Keratinocyte (primary cell): ENCODE data around the gene LSM3. TPM values are rescaled to one million over a fixed set of nuclear protein-coding genes. Genes with fewer than 3 reads are reported as not detected.

Experiments used
- DNase-seq: peaks from one replicate; pipeline ENCODE4 v3.0.0-alpha.2; 2011; ENCODE audit warnings: low read depth, missing footprints, low spot score
- FAIRE-seq: peaks from 2 replicates; lab custom pipeline; 2011; peaks lifted over from hg19 to GRCh38; lab: Jason Lieb, UNC
- H2AFZ ChIP-seq: 2 replicates; pipeline ENCODE4 v1.6.0; 2012; ENCODE audit warnings: low read length, control low read depth, inconsistent platforms; ENCODE audit not compliant: control insufficient read depth
- H3K27ac ChIP-seq: 2 replicates; pipeline ENCODE4 v1.5.1; 2011; ENCODE audit warnings: low read length; ENCODE audit not compliant: control insufficient read depth, insufficient read depth
- H3K27me3 ChIP-seq: 3 replicates; pipeline ENCODE4 v1.6.0; 2011; ENCODE audit warnings: low read length; ENCODE audit not compliant: control insufficient read depth, insufficient read depth; ENCODE audit errors: extremely low read depth
- H3K36me3 ChIP-seq, 2 experiments: 2 replicates in 1 of 2; 3 replicates in 1 of 2; pipeline ENCODE4 v1.5.1; 2011; ENCODE audit warnings: low read length in 2 of 2, mild to moderate bottlenecking in 1 of 2; ENCODE audit not compliant: control insufficient read depth in 2 of 2, insufficient read depth in 2 of 2; ENCODE audit errors: extremely low read depth in 1 of 2
- H3K4me1 ChIP-seq: 3 replicates; pipeline ENCODE4 v1.5.1; 2011; ENCODE audit warnings: low read length; ENCODE audit not compliant: control insufficient read depth, insufficient read depth; ENCODE audit errors: extremely low read depth
- H3K4me2 ChIP-seq: 3 replicates; pipeline ENCODE4 v1.6.0; 2011; ENCODE audit warnings: low read depth, low read length; ENCODE audit not compliant: control insufficient read depth, insufficient read depth; ENCODE audit errors: extremely low read depth
- H3K4me3 ChIP-seq, 3 experiments: fragments of 200-600 bp in 1 of 3; sonication (generic) in 1 of 3; 2 replicates in 2 of 3; 3 replicates in 1 of 3; pipeline ENCODE4 v1.5.1; 2011 to 2016; ENCODE audit warnings: low read length in 3 of 3, mild to moderate bottlenecking in 3 of 3, control low read depth in 2 of 3, inconsistent platforms in 1 of 3, low read depth in 1 of 3, mixed read lengths in 1 of 3, mixed run types in 1 of 3, moderate library complexity in 1 of 3; ENCODE audit not compliant: control insufficient read depth in 2 of 3, insufficient read depth in 2 of 3; ENCODE audit errors: extremely low read depth in 1 of 3
- H3K79me2 ChIP-seq: 2 replicates; pipeline ENCODE4 v1.6.0; 2012; ENCODE audit warnings: low read length; ENCODE audit not compliant: control insufficient read depth, insufficient read depth
- H3K9ac ChIP-seq: 3 replicates; pipeline ENCODE4 v1.6.0; 2011; ENCODE audit warnings: low read length; ENCODE audit not compliant: control insufficient read depth, insufficient read depth; ENCODE audit errors: extremely low read depth
- H3K9me1 ChIP-seq: 3 replicates; pipeline ENCODE4 v1.6.0; 2011; ENCODE audit warnings: low read length; ENCODE audit not compliant: control insufficient read depth, insufficient read depth; ENCODE audit errors: extremely low read depth
- H3K9me3 ChIP-seq: 2 replicates; pipeline ENCODE4 v1.5.1; 2012; ENCODE audit warnings: low read depth, low read length; ENCODE audit not compliant: control insufficient read depth
- H4K20me1 ChIP-seq: 3 replicates; pipeline ENCODE4 v1.6.0; 2011; ENCODE audit warnings: low read length; ENCODE audit not compliant: control insufficient read depth, insufficient read depth; ENCODE audit errors: extremely low read depth
- CTCF ChIP-seq, 3 experiments: IDR thresholded peaks in 1 of 3; conservative IDR thresholded peaks in 1 of 3; optimal IDR thresholded peaks in 1 of 3; 2 replicates in 2 of 3; 3 replicates in 1 of 3; pipeline versions ENCODE3 to v1.5.1; 2011; ENCODE audit warnings: low read length in 3 of 3, mild to moderate bottlenecking in 3 of 3, moderate library complexity in 2 of 3, control low read depth in 1 of 3, inconsistent platforms in 1 of 3; ENCODE audit not compliant: insufficient read depth in 2 of 3; ENCODE audit errors: extremely low read depth in 1 of 3
- EZH2 ChIP-seq: IDR thresholded peaks from one replicate; pipeline ENCODE4 v1.6.1; 2012; ENCODE audit warnings: inconsistent platforms, mild to moderate bottlenecking, low read length, moderate library complexity
- dilution Hi-C: fragments of 300-500 bp; cut with MboI; formaldehyde crosslinking; loops from one replicate; pipeline ENCODE4 v1.7.0; 2020; ENCODE audit warnings: low sequenced_read_pairs; ENCODE audit not compliant: extremely low pct_ligation_motif_present
- polyA plus RNA-seq, 5 experiments: library from polyadenylated mRNA; depleted of rRNA in 3 of 5; stranded (reverse) in 3 of 5; stranded (forward) in 1 of 5; unstranded in 1 of 5; fragments of >200 nt; gene quantifications; 1 replicate in 1 of 5; 2 replicates in 3 of 5; 3 replicates in 1 of 5; pipeline versions ENCODE4 v1.2.1 to v1.2.3, GENCODE V29; 2011 to 2012; ENCODE audit warnings: missing spikeins in 2 of 5, low read depth in 1 of 5, low replicate concordance in 1 of 5

The LSM3 gene
- polyA plus RNA-seq, 1 donor (not counting 4 experiments of a cell fraction or from before 2014, with no cell fraction given) = 26.1 TPM

GRCh38 chr3:14156201-14156600 lies 22.4 kb upstream of the LSM3 start:
- TF ChIP-seq CTCF (optimal IDR thresholded peaks at IDR 0.05 in 1 of 3, IDR thresholded peaks at IDR 0.05 in 1 of 3, conservative IDR thresholded peaks at IDR 0.05 in 1 of 3; ENCODE audit: extremely low read depth in 1 of 3, insufficient read depth in 2 of 3, low read length in 3 of 3) (no peak), EZH2 (no peak)
- H3K4me2 ChIP-seq = peak overlapping the region; percentile 82

GRCh38 chr3:14156843-14157561 lies 21.6 kb upstream of the LSM3 start:
- Histone ChIP-seq H3K79me2 (peaks cover 17% of the 10 kb centered on the region), H3K4me2 (peak overlapping the region; percentile 82), H3K9ac (peak overlapping the region; percentile 54), H3K4me1 (peaks cover 21% of the 10 kb centered on the region), H4K20me1 (no peaks in the 10 kb centered on the region), H3K9me3 (peaks cover 3% of the 10 kb centered on the region), H3K27me3 (no peaks in the 10 kb centered on the region), H3K36me3 (peaks cover 35 to 73% of the 10 kb centered on the region in 2 experiments), H3K9me1 (no peaks in the 10 kb centered on the region), H3K27ac (peak overlapping the region; percentile 86), H2AFZ (no peak overlapping the region), H3K4me3 (peak overlapping the region in 2 of 3 experiments; percentile 18 to 44)
- DNase-seq (no peak), FAIRE-seq (peak; percentile 91)
- TF ChIP-seq CTCF (optimal IDR thresholded peaks at IDR 0.05 in 1 of 3, IDR thresholded peaks at IDR 0.05 in 1 of 3, conservative IDR thresholded peaks at IDR 0.05 in 1 of 3; ENCODE audit: extremely low read depth in 1 of 3, insufficient read depth in 2 of 3, low read length in 3 of 3) = no peak
- TF ChIP-seq EZH2 = no peak
- dilution Hi-C loops = no loop called here

More at GRCh38 chr3:14156201-14156600, 22.4 kb upstream of the LSM3 start:
- Histone ChIP-seq H3K27ac (peak overlapping the region; percentile 86), H3K9me3 (no peaks in the 10 kb centered on the region), H3K79me2 (peaks cover 11% of the 10 kb centered on the region), H3K9me1 (no peaks in the 10 kb centered on the region), H3K36me3 (peaks cover 39 to 75% of the 10 kb centered on the region in 2 experiments), H2AFZ (peak overlapping the region; percentile 16), H3K27me3 (no peaks in the 10 kb centered on the region), H3K9ac (peak overlapping the region; percentile 54), H4K20me1 (no peaks in the 10 kb centered on the region), H3K4me1 (peaks cover 21% of the 10 kb centered on the region), H3K4me3 (peak overlapping the region in 2 of 3 experiments; percentile 18 to 44)
- peak; percentile 74 for DNase-seq
- dilution Hi-C loops = no loop called here
- peak; percentile 98 for FAIRE-seq
